Neutrophil (primary cell): ENCODE data around the gene BCAP31.

Experiments used
- H3K27ac ChIP-seq: fragments of 200-600 bp; sonication (generic); 2 replicates; pipeline ENCODE4 v1.5.1; 2016; ENCODE audit warnings: mild to moderate bottlenecking, moderate library complexity
- H3K27me3 ChIP-seq: fragments of 200-600 bp; sonication (generic); 2 replicates; pipeline ENCODE4 v1.6.0; 2016; ENCODE audit warnings: mild to moderate bottlenecking
- H3K36me3 ChIP-seq: fragments of 200-600 bp; sonication (generic); 2 replicates; pipeline ENCODE4 v1.5.1; 2017
- H3K4me1 ChIP-seq, 2 experiments: fragments of 200-600 bp in 1 of 2; sonication (generic) in 1 of 2; 1 replicate in 1 of 2; 2 replicates in 1 of 2; pipeline versions ENCODE4 v1.5.1 to v1.6.1; 2013 to 2016; ENCODE audit warnings: low read depth in 1 of 2, low read length in 1 of 2, mild to moderate bottlenecking in 1 of 2, moderate library complexity in 1 of 2; ENCODE audit not compliant: control insufficient read depth in 1 of 2, insufficient read depth in 1 of 2
- H3K4me3 ChIP-seq, 2 experiments: fragments of 200-600 bp in 1 of 2; sonication (generic) in 1 of 2; 1 replicate in 1 of 2; 2 replicates in 1 of 2; pipeline ENCODE4 v1.5.1; 2013 to 2016; ENCODE audit warnings: low read depth in 1 of 2, low read length in 1 of 2, mild to moderate bottlenecking in 1 of 2, moderate library complexity in 1 of 2
- H3K9me3 ChIP-seq: fragments of 200-600 bp; sonication (generic); 2 replicates; pipeline ENCODE4 v1.5.1; 2016
- TF ChIP-seq, protein P1 (sequence below): fragments of 200-600 bp; sonication (generic); IDR thresholded peaks from 2 replicates; pipeline ENCODE4 v1.5.1; 2016; ENCODE audit warnings: antibody characterized with exemption

The BCAP31 gene

GRCh38 chrX:153740631-153741222 is 16.5 kb upstream of the BCAP31 start:
- Histone ChIP-seq H3K4me1 (no peaks in the 10 kb centered on the region), H3K27ac (no peak overlapping the region), H3K4me3 (no peak overlapping the region), H3K9me3 (no peaks in the 10 kb centered on the region), H3K36me3 (peaks cover 79% of the 10 kb centered on the region), H3K27me3 (peaks cover 19% of the 10 kb centered on the region)
- TF ChIP-seq, protein P1, sequence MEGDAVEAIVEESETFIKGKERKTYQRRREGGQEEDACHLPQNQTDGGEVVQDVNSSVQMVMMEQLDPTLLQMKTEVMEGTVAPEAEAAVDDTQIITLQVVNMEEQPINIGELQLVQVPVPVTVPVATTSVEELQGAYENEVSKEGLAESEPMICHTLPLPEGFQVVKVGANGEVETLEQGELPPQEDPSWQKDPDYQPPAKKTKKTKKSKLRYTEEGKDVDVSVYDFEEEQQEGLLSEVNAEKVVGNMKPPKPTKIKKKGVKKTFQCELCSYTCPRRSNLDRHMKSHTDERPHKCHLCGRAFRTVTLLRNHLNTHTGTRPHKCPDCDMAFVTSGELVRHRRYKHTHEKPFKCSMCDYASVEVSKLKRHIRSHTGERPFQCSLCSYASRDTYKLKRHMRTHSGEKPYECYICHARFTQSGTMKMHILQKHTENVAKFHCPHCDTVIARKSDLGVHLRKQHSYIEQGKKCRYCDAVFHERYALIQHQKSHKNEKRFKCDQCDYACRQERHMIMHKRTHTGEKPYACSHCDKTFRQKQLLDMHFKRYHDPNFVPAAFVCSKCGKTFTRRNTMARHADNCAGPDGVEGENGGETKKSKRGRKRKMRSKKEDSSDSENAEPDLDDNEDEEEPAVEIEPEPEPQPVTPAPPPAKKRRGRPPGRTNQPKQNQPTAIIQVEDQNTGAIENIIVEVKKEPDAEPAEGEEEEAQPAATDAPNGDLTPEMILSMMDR = no peak

GRCh38 chrX:153739754-153740486 is 15.7 kb upstream of the BCAP31 start:
- no peak overlapping the region for H3K27ac ChIP-seq
- no peaks in the 10 kb centered on the region for H3K9me3 ChIP-seq
- TF ChIP-seq, protein P1 = no peak
- no peaks in the 10 kb centered on the region for H3K4me1 ChIP-seq
- H3K4me3 ChIP-seq = no peak overlapping the region
- H3K27me3 ChIP-seq = peaks cover 11% of the 10 kb centered on the region
- peaks cover 80% of the 10 kb centered on the region for H3K36me3 ChIP-seq

DNA sequence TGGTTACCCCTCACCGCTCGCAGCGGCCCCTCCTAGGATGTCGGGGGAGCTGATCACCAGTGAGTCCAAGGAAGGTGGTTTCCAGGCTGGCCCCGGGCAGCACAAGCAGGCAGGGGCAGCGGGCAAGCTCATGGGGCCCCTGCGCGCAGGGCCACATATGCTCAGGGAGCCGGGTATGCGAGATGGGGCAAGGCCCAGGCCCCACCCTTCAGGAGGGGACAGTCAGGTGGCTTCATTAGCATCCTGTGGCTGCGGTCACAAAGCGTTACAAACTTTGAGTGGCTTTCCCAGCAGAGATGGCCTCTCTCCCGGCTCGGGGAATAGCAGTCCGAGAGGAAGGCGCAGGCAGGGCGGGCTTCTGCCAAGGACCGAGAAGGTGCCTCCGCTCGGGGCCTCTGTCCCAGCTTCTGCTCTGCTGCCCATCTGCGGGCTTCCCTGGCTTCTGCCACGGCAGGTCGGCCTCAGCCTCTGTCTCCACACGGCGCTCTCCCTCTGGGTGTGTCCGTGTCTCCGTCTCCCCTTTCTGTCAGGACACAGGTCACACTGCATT is 13.9 kb upstream of the BCAP31 start:
- Histone ChIP-seq H3K9me3 (no peaks in the 10 kb centered on the region), H3K4me3 (no peak overlapping the region), H3K36me3 (peaks cover 70% of the 10 kb centered on the region), H3K27me3 (no peaks in the 10 kb centered on the region), H3K27ac (no peak overlapping the region), H3K4me1 (no peaks in the 10 kb centered on the region)
- TF ChIP-seq, protein P1 = no peak

DNA sequence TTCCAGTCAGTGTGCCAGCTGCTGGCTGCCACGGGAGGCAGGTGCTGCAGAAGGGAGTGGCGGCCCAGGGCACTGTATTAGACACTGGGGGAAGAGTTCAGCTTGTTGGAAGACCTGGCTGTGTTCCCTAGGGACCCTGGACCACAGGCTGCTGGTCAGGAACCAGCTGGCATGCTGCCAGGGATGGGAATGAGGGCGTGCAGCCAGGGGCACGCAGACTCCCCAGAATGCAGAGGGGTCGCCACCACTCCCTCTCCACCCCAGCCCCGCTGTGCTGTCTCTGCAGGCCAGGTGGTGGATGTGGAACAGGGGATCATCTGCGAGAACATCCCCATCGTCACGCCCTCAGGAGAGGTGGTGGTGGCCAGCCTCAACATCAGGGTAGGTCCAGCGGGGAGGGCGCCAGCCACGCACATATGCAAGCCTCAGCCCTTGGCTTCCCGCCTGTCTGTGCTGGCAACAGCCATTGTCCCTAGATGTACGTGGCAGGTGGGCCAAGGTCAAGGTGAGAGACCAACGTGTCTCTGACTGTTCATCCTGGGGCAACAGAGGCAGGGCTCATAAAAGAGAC is 12.8 kb upstream of the BCAP31 start:
- TF ChIP-seq, protein P1 = no peak
- Histone ChIP-seq H3K9me3 (no peaks in the 10 kb centered on the region), H3K4me3 (no peak overlapping the region), H3K4me1 (no peaks in the 10 kb centered on the region), H3K27ac (no peak overlapping the region), H3K36me3 (peaks cover 61% of the 10 kb centered on the region), H3K27me3 (no peaks in the 10 kb centered on the region)

DNA sequence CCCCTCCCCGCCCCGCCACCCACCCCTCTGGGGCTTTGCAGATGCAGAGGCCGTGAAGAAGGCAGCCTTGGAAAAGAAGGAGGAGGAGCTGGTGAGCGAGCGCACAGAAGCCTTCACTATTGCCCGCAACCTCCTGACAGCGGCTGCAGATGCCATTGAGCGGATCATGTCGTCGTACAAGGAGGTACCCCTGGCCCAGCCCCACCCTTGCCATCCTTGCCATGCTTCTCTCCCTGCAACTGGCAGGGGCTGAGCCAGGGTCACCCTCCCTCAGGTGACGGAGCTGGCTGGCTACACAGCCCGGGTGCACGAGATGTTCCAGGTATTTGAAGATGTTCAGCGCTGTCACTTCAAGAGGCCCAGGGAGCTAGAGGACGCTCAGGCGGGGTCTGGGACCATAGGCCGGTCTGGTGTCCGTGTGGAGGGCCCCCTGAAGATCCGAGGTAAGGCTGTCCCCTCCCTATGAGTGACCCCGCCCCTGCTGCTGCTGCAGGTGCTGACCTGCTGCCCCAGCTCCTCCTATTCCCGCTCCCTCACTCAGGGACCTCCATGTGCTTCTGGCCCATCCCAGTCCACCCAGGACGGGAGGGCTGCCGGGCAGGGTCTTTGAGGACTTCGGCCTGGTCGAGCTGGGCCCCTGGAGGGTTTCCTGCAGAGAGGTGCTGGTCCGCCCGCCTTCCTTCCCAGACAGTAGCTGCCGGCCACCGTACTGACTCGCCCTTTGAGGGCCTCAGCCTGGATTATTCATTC is 12.1 kb upstream of the BCAP31 start:
- H3K4me3 ChIP-seq = no peak overlapping the region
- TF ChIP-seq, protein P1 = no peak
- no peaks in the 10 kb centered on the region for H3K4me1 ChIP-seq
- no peak overlapping the region for H3K27ac ChIP-seq
- H3K36me3 ChIP-seq = peaks cover 54% of the 10 kb centered on the region
- no peaks in the 10 kb centered on the region for H3K27me3 ChIP-seq
- no peaks in the 10 kb centered on the region for H3K9me3 ChIP-seq
